Esophagus muscularis mucosa (tissue), 4 donors: Measurements from ENCODE around the gene BBS9. TPM values are rescaled to one million over a fixed set of nuclear protein-coding genes. Genes with fewer than 3 reads are reported as not detected.

Experiments
- DNase-seq: peaks from one replicate; pipeline ENCODE4 v3.0.0-alpha.2; 2017; ENCODE audit errors: extremely low spot score
- H3K27ac ChIP-seq, 4 donors: fragments of 200-600 bp; sonication (generic); replicated peaks in 1 of 4; 1 replicate in 3 of 4; 2 replicates in 1 of 4; pipeline ENCODE4 v1.5.1; 2016 to 2019; ENCODE audit warnings: mild to moderate bottlenecking in 1 of 4
- H3K27me3 ChIP-seq, 4 donors: fragments of 200-600 bp; sonication (generic); one replicate each; pipeline versions ENCODE4 v1.5.1 to v1.6.0; 2016 to 2019
- H3K36me3 ChIP-seq, 4 donors: fragments of 200-600 bp; sonication (generic); one replicate each; pipeline ENCODE4 v1.5.1; 2016 to 2019
- H3K4me1 ChIP-seq, 4 donors: fragments of 200-600 bp; sonication (generic); one replicate each; pipeline ENCODE4 v1.5.1; 2016 to 2019
- H3K4me3 ChIP-seq, 4 donors: fragments of 200-600 bp; sonication (generic); 1 replicate in 2 of 4; 2 replicates in 2 of 4; pipeline ENCODE4 v1.5.1; 2016 to 2019; ENCODE audit warnings: mild to moderate bottlenecking in 4 of 4, moderate library complexity in 1 of 4
- H3K9me3 ChIP-seq, 4 donors: fragments of 200-600 bp; sonication (generic); 1 replicate in 3 of 4; 2 replicates in 1 of 4; pipeline ENCODE4 v1.5.1; 2016 to 2019
- EP300 ChIP-seq: sonication (generic); formaldehyde crosslinking; IDR thresholded peaks from one replicate; pipeline ENCODE4 v1.6.1; 2017; ENCODE audit warnings: antibody characterized with exemption
- POLR2A ChIP-seq: fragments of 450-650 bp; IDR thresholded peaks from one replicate; pipeline ENCODE4 v1.6.1; 2017; ENCODE audit warnings: antibody characterized with exemption, moderate library complexity, mild to moderate bottlenecking, low read depth
- POLR2AphosphoS5 ChIP-seq, 2 donors: sonication (generic); formaldehyde crosslinking; IDR thresholded peaks; one replicate each; pipeline ENCODE4 v1.6.1; 2017; ENCODE audit warnings: antibody characterized with exemption in 2 of 2
- WGBS: methylation state at CpG from one replicate; pipeline ENCODE4 v1.1.5; 2018; 5-methylcytosine and 5-hydroxymethylcytosine counted together
- intact Hi-C: fragments of 100-400 bp; cut with DNase I; formaldehyde crosslinking; loops from one replicate; pipeline ENCODE4 v1.15.1; 2023
- total RNA-seq, 4 donors: library from RNA; depleted of rRNA; stranded (reverse); fragments of >200 nt; gene quantifications; one replicate each; pipeline versions ENCODE4 v1.1.0 to v1.2.1, GENCODE V29; 2016
- TF ChIP-seq, protein P1 (sequence below), 3 experiments: fragments of 200-600 bp in 2 of 3; fragments of 450-650 bp in 1 of 3; sonication (generic) in 2 of 3; IDR thresholded peaks; one replicate each; pipeline ENCODE4 v1.5.1; 2017 to 2019; ENCODE audit warnings: antibody characterized with exemption in 3 of 3, mild to moderate bottlenecking in 2 of 3, moderate library complexity in 1 of 3

The BBS9 gene
- total RNA-seq, 4 donors from 2014 or later = 14.7 to 20.8 (median 16.3) TPM

DNA sequence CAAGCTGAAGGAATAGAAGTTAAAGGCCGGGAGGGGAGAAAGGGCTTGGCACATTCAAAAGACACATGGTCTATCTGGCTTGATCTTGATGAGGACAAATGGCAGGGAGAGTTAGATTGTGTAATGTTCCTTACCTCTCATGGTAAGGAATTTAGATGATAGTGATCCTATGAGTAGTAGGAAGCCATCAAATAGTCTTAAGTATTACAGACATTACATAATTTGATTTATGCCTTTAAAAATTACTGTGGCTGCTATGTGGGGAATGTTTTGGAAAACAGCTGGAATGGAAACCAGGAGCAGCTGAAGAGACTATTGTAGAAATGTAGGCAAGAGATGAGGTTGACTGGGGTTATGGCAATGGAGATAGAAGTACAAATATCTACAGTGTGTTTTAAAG lies 424.7 kb downstream of the BBS9 start:
- H3K27ac ChIP-seq = no peak overlapping the region
- DNase-seq = no peak
- no peak overlapping the region for H3K4me3 ChIP-seq
- intact Hi-C loops = no loop called here
- H3K36me3 ChIP-seq = no peaks in the 10 kb centered on the region
- H3K27me3 ChIP-seq = no peaks in the 10 kb centered on the region
- TF ChIP-seq, protein P1, sequence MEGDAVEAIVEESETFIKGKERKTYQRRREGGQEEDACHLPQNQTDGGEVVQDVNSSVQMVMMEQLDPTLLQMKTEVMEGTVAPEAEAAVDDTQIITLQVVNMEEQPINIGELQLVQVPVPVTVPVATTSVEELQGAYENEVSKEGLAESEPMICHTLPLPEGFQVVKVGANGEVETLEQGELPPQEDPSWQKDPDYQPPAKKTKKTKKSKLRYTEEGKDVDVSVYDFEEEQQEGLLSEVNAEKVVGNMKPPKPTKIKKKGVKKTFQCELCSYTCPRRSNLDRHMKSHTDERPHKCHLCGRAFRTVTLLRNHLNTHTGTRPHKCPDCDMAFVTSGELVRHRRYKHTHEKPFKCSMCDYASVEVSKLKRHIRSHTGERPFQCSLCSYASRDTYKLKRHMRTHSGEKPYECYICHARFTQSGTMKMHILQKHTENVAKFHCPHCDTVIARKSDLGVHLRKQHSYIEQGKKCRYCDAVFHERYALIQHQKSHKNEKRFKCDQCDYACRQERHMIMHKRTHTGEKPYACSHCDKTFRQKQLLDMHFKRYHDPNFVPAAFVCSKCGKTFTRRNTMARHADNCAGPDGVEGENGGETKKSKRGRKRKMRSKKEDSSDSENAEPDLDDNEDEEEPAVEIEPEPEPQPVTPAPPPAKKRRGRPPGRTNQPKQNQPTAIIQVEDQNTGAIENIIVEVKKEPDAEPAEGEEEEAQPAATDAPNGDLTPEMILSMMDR (IDR thresholded peaks at IDR 0.05) = no peak
- TF ChIP-seq POLR2A = no peak
- TF ChIP-seq EP300 = no peak
- 57% methylated on average over 1 of the region's 1 CpG for WGBS
- H3K9me3 ChIP-seq = no peaks in the 10 kb centered on the region
- H3K4me1 ChIP-seq = peaks cover 0 to 18% (median 9%) of the 10 kb centered on the region in 4 donors

DNA sequence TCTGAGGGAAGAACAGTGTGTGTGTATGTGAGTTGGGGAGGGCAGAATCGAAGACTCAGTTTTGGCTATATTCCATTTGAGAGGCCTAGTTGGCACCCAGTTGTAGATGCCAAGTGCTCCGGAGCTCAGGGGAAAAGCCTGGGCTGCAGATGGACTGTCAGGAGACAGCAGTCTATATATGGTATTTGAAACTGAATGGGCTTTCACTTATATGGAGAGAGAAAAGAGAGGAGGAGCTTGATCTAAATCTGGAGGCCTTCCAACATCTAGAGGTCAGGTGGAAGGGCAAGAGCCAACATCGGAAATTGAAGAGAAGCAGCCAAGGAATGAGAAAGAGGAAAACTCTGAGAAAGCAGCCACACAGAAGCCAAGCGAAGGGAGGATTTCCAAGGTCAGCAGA lies 425.2 kb downstream of the BBS9 start:
- no peaks in the 10 kb centered on the region for H3K36me3 ChIP-seq
- no peaks in the 10 kb centered on the region for H3K27me3 ChIP-seq
- no peak overlapping the region for H3K27ac ChIP-seq
- no peaks in the 10 kb centered on the region for H3K9me3 ChIP-seq
- no peak overlapping the region for H3K4me3 ChIP-seq
- 70% methylated on average over 4 of the region's 4 CpGs for WGBS
- peaks cover 0 to 18% (median 9%) of the 10 kb centered on the region in 4 donors for H3K4me1 ChIP-seq
- TF ChIP-seq POLR2AphosphoS5 (IDR thresholded peaks at IDR 0.05) (no peak), POLR2A (no peak), EP300 (no peak)
- TF ChIP-seq, protein P1 (IDR thresholded peaks at IDR 0.05) = no peak
- DNase-seq = no peak
- intact Hi-C loops = no loop called here

DNA sequence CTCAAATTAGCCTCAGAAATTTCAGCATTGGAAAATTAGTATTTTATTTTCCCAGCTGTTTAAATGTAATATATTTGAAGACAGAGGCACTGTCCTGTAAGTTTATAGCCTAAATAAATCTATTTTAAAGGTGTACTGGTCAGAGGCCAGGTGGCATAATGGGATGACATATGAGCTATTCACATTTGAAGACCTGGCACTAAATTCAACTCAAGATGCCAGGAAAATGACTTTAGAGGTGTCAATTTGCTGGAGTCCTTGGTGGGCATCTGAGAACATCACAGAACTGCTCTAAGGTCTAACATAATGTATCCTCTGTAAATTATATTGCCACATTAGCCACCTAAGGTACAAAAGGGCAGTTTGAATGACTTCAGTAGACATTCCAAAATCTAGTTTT lies 427.1 kb downstream of the BBS9 start:
- H3K27ac ChIP-seq = no peak overlapping the region

DNA sequence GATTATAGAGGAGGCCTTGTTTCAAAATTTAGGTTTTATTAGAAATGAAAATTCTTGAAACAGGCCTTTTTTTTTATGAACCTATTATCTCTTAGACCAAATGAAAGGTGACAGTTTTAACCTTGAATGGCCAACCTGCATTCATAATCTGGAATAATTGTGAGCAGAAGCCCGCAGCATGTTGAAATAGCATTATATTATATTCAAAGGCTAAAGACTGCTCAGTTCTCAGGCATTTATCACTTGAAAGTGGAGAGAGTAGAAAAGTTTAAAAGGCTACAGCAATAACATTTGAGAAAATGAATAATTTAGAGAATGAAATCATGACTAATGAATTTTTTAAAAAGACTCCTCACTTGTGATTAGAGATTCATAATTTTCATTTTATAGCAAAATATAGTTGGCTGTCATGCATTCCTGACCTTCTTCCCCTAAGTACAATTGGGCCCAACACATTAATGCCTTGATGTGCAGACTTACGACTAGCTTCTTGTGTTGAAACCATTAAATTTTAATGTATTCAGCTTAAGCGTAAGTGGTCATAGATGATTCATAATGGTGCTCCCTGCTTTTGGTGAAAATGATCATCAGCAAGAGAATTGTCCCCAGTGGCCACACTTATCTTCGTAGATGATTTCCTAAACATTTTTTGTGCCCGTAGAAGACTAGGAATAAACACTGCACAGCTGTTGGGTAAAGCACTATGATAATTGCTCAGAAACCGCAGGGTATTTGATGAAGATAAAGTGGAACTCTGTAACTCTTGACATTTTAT lies 429.4 kb downstream of the BBS9 start:
- Histone ChIP-seq H3K9me3 (no peaks in the 10 kb centered on the region), H3K27me3 (no peaks in the 10 kb centered on the region), H3K4me3 (no peak overlapping the region), H3K4me1 (peaks cover 0 to 18% (median 6%) of the 10 kb centered on the region in 4 donors), H3K27ac (no peak overlapping the region), H3K36me3 (no peaks in the 10 kb centered on the region)
- no peak for DNase-seq
- TF ChIP-seq, protein P1 (IDR thresholded peaks at IDR 0.05) = no peak
- 95% methylated on average over 6 of the region's 6 CpGs for WGBS
- intact Hi-C loops = no loop called here

More for the DNA sequence above, 427.1 kb downstream of the BBS9 start:
- DNase-seq = no peak
- H3K4me3 ChIP-seq = no peak overlapping the region
- intact Hi-C loops = no loop called here
- no peaks in the 10 kb centered on the region for H3K36me3 ChIP-seq
- TF ChIP-seq POLR2AphosphoS5 (IDR thresholded peaks at IDR 0.05) (no peak), POLR2A (no peak)
- TF ChIP-seq, protein P1 (IDR thresholded peaks at IDR 0.05) = no peak
- no peaks in the 10 kb centered on the region for H3K9me3 ChIP-seq
- H3K27me3 ChIP-seq = no peaks in the 10 kb centered on the region
- peaks cover 0 to 18% (median 6%) of the 10 kb centered on the region in 4 donors for H3K4me1 ChIP-seq

DNA sequence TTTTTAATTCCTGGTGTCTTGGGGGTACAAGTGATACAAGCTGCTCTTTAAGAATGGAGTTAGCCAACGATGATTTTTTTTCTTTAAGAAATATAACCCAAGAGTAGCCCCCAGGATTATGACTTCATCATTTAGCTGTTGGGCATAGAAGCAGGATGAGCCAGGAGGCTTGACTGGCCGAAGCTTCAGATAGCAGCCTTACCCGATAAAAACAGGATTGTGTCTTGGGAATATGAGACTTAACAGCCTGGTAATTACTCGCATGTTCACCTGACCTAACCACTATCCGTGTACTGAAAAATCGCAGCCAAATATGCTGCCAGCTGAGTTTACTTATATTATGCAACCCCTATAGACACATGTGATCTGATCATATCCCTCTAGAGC lies 430.0 kb downstream of the BBS9 start:
- Histone ChIP-seq H3K36me3 (no peaks in the 10 kb centered on the region), H3K4me3 (no peak overlapping the region), H3K27me3 (no peaks in the 10 kb centered on the region), H3K9me3 (no peaks in the 10 kb centered on the region), H3K27ac (no peak overlapping the region), H3K4me1 (peaks cover 0 to 13% (median 3%) of the 10 kb centered on the region in 4 donors)
- TF ChIP-seq POLR2AphosphoS5 (IDR thresholded peaks at IDR 0.05) (no peak), EP300 (no peak), POLR2A (no peak)
- TF ChIP-seq, protein P1 (IDR thresholded peaks at IDR 0.05) = no peak
- no peak for DNase-seq
- intact Hi-C loops = no loop called here
- 93% methylated on average over 5 of the region's 6 CpGs for WGBS
